DMS 273 (cell line): ENCODE data around the gene EPHA4.

Experiments used
- DNase-seq: peaks from one replicate; lab custom pipeline; 2025; ENCODE audit not compliant: unreplicated experiment; lab: John Stamatoyannopoulos, UW

The EPHA4 gene

DNA sequence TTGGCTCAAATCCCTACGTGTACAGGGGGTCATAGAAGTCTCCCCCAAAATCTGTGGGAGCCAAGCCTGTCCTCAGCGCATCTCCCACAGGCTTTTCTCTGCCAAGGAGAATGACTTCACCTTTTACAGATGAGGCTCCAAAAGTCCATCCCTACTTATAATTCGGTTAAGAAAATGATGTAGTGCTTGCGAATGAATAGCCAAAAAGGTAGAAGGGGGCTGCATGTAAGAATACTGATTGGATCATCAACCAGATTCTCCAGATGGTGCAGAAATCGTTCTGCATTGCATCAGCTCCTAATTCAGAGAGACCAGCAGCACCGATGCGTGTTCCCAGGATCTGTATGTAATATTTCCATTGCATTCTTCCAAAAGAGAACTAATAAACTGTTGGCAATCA, 91.9 kb downstream of the EPHA4 start:
- peak; percentile 25 for DNase-seq

DNA sequence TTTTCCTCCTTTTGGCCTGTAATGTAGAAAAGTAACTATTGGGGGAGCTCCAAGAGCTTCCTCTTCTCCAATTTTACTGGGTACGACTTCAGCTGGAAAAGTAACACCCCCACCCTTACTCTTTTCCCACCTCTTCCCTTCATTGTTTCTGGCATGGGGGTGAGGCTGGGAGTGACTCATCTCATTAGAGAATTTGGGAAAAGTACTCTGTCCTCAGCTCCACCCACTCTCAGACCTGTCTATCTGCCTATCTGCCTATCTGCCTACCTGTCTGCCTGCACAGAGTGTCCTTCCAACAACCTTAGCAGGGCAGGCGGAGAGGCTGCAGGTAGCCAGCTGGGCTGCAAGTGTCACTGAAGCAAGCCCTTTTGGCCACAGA, 93.6 kb downstream of the EPHA4 start:
- no peak for DNase-seq

DNA sequence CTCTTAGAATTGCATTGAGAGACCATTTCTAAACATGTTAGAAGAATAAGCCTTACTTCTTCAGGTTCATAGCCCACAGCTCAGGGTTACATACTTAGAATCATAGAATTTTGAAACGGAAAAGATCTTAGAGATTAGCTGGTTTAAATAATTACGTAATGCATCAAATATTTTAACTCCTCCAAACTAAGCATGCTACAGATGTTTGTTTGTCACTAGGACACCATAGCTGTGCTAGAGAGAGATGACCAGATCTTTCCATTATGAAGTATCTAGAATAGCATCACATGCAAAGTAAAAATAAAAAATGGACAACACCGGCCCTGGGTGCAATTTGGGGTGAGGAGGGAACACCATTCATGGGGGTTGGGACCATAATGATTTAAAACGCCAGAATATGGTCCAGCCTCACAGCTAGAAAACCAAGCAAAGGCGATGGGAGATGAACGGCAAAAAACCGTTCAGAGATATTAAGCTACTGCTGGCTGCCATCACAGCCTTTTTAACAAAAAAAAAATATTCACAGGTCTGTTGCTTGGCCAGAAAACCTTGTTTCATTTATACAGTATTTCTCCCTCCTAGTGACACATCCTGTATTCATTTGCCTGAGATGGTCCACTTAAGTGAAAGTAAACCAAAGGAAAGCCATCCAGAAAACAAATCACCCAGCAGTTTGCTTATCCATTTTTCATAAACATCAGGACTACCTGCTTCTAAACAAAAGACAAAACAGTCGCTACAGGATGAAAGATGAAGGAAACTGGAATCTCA, 94.2 kb downstream of the EPHA4 start:
- DNase-seq, result no peak

DNA sequence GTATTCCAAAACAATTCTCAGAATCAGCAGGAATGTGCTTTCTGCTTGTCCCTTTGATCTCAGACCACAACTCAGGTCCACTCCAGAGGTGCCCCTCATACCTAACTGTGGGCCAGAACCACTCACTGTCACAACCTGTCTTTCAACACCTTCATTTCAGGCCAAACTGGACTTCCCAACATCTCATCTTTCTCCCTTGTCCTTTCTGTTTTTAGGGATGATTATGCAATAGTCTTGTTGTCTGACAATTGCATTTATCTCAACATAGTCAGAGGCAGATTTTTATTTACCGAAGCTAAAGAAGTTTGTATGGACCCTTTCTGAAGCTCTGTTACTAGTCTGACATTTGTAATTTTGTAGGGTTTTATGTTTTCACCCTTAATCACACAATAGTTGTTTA, 95.9 kb downstream of the EPHA4 start:
- DNase-seq, result no peak

DNA sequence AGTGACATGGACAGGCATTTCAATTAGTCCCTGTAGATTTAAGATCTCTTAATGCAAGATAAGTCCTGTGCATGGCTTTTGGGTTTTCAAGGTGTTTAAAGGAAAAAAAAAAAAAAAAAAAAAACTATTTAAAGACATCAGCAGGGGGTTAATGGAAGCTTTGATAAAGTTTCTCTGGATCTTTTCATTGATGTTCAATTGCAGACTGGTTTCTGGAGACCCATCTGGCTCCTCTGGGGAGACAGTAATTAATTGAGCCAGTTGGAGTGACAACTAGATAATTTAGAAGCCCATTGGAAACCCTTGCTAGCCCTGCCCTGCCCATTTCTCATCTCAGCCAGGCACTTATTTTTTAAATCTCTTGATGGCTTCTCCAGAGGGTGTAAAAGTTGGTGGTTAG, 98.7 kb downstream of the EPHA4 start:
- DNase-seq, result peak; percentile 30

DNA sequence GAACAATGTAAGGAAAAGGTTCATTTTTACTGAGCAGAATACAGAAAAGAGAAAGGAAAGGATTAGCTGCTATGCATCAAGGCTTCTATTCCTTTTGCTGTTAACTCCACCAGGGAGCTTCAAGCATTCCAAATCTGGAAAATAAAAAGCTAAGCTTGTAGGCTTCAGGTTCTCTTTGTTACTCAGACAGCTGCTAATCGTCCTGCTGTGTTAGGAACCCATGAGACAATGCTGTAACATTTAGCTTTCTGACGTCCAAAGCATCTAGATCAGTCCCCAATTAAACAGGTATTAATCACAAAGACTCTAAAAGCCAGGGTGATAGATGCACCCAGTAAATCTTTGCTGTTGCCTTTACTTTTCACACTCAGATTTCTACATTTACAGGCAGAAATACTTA, 103.8 kb downstream of the EPHA4 start:
- no peak for DNase-seq

DNA sequence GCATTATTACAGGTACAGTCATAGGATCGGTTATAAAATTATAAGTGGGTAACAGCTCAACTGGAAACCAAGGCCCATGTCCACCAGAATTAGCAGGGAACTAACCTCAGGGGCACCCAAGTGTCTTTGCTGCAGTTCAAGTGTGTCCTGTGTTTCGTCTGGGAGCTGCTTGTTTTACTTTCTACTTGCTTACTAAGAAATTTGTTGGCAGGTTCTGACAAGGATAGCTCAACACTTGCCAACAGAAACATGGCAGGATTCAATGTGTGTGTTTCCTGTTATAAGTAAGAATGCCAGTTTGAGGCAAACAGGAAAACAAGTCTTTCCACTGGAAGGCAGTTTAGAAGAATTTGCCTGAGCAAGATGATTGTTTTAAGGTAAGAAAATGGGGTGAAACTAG, 104.5 kb downstream of the EPHA4 start:
- DNase-seq, result no peak

DNA sequence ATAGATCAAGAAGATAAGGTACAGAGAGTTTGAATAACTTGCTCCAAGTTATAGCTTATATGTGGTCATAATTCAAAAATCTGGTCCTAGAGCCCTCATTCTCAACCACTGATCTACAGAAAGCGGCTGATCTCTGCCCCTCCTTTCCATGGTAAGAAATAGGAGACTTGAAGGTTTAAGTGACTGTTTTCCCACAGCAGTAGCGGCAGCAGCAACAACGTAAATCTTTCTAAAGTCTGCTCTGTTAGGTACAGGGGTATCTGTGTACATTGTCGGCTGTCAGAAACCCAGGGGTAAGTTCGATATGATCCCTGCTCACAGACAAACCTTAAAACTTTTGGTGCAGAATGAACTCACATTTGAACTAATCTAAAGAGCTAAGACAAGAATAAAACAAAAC, 105.4 kb downstream of the EPHA4 start:
- DNase-seq, result no peak

DNA sequence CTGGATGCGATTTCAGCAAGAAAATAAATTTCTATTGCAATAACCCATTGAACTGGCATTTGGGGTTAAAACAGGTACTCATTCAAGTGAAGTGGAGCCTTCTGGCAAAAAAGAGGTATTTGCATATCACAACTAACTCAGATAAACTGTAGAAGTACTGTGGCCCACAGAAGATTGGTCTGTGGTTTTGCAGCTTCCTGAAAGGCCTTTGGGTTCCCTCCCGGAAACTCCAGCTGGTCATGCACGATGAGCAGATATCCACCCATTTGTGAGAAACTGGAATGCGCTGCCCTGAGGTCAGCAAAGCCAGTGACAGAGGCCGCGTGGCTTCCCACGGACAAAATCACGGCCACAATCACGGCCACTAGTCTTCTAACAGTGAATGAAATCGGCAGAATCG, 106.3 kb downstream of the EPHA4 start:
- no peak for DNase-seq

DNA sequence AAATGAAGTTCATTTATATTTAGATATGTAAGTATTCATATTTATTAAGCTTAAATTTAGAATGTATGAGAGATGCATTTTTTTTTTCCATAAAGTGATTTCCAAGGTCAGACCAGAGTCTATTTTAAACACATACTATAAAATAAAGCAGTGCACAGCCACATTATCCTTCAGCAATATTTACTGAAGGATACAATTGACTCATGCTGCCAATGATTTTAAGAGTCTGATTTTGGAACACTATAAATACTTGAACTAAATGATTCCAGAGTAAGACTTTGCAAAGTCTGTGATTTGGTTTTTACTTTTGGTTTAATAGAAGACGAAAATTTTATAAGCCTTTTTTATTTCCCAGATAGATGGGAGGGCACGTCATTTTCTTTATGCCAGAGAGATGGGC, 107.1 kb downstream of the EPHA4 start:
- DNase-seq, result no peak

DNA sequence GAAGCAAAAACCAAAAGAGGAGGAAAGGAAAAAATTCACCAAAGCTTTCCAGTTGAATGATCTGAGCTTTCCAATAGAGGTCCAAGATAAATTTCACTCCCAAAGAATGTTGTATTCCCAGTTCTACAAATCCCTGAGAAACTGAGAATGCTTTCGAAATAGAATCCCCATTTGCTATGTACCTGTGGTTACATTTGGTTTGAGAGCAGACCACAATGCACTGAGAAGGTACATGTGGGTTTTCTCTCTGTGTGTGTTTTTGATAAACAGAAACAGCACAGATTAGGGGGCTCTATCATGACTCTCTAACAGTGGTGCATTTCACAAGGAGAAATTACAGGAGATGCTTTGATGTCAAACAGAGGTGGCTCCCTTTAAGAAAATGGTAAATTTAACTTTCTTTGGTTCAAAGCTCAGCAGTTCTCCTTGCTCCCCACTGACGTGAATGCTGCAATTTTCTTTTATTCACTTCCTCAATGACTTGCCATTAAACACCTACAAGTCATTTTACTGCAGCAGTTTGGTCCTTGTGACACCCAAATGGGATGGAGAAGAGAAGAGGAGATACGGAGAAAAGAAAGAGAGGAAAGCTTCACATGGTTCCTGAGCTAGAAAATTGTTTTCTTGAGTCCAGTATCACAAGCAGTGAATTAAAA, 108.7 kb downstream of the EPHA4 start:
- no peak for DNase-seq

DNA sequence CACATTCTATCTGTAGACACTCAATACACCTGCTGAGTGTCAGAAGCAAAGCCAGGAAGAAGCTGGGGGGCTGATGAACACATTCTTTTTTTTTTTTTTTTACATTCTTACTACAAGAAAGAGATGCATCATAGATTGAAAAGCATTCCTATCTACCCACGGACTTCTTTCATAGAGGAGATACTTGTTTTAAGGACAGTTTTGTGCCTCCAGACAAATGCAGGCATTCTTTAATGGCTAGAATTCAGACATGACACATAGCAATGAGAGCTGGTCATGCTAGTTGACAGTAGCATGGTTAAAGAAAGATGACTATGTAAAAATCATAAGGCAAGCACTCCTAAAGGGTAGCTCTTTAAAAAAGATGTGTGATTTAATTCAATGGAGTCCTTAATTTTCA, 110.2 kb downstream of the EPHA4 start:
- DNase-seq, result no peak

DNA sequence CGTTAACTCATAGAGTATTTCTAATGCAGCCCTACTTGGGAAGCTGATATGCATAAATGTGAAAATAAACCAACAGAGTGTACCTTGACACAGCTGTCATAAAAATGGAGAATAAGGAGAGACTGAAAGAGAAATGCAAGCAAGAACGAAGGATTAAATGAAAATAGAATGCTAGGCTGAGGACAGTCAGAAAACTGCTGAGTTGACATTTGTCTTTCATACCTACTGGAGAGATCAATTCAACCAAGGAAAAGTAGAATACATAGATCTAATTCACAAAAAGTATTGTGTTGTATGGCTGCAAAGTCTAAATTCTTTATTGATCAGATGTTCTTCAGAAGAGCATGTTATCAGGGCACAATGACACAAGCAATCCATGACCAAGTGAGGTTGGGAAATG, 112.0 kb downstream of the EPHA4 start:
- no peak for DNase-seq

DNA sequence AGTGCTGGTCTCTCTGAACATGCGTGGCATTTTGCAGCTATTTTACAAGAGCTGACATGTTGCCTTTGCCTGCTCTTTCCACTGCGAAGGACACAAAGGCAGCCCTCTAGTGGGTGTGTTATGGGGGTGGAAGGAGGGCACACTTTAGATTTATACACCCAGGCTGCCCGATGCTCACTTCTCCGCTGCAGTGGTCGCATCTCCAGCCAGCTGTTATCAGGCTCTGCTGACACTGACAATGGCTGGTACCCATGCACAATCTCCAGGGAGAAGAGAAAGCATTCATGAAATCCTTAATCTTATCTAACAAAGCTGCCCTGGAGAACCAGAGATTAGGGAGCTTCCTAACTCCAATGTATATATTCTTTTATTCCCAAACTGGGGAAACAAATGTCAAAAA, 113.5 kb downstream of the EPHA4 start:
- no peak for DNase-seq

DNA sequence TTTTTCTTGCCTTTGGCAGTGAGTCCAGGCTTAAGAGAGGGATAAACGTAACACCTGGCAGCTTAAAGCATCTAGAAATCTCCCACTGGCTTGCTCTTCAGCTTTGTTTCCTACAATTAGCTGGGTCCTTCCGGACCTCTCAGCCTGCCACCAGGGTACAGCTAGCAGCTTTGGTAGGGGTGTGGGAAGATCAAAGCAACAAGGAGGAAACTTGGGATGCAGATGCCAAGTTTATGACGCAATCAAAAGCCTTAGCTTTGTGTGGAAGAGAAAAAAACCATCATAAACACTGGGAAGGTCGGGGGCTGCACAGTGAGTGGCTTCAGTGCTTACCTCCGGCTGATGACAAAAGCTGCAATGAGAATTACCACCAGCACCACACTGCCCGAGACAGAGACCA, 116.9 kb downstream of the EPHA4 start:
- DNase-seq, result no peak

DNA sequence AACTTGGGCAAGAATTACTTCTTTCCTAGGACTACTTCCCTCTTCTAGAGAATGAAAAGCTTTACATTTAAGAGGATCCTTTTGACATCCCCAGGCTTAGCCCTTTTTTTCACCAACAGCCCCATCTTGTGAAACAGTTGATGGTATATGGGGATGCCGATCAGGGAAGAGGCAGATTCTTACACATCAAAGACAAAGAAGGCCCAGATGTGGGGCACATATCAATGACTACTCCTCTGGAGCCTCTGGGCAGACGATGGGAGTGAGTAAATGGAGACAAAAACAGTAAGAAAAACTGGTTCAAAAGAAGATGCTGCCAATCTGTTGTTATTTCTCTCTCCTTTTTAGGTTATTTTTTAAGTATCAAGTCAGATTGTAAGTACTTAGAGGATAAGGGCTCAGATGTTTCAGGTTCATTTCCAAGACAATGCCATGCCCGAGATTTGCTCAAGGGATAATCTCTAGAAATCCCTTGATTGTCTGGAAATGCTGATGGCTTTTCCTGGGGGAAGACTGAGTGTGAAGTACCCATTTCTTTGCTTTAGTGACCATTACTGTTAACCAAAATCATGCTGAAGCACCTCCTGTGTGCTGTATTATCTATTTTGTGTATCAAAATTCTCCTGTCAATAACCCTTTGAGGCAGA, 117.5 kb downstream of the EPHA4 start:
- DNase-seq, result no peak

DNA sequence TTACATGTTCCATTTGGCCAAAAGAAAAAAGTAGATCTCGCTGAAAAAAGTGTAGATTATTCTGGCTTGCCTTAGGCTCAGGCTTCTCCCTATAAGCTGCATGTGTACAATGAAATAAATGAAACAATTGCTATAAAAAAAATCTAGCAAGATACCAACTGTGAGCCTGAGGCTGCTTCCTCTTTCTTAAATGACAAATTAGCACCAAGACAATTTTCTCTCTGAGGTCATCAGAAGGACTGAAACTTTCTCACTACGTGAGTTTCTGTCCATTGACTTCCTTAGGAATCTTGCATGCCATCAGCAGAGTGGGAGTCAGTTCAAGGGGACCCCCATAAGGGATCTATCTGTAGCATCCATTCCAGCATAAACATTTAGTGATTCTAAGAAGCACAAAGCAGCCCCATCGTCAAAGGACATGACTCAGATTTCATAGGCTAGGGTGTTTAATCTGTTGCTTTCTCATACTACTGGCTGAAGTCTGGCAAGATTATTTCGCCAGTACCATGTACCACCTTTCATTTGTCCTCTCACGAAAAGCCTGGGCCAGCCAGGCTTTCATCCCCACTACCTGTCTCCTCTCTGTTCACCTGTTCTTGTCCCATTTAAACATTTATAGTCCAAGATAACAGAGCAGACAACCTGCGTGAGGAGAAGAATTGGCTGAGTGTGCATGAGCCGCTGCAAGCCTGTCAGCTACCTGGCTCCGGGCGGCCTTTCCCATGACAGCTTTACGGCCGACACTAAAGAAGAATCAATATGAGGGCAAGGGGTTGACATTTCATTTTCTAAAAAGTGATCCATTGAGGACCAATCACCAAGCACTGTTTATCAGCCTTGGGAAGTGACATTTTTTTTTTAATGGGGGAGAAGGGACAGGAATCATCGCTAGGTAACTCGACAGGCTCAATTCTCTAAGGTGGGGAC, 120.0 kb downstream of the EPHA4 start:
- DNase-seq, result no peak

DNA sequence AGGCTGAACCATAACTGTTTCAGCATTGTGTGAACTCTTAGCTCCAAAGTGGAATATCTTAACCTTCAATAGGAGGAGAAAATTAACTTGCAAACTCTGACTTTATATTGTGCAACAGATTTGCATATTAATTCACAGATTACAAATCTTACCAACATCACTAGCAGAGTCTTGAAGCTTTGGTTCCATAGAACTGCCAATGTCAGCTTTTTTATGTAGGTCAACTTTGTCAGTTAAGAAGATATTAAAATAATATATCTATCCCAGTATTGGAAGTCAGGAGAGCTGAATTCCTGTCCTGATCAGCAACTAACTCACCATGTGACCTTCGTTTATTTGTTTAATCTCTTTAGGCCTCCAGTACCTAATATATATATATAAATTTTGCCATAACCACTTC, 121.8 kb downstream of the EPHA4 start:
- DNase-seq, result no peak

DNA sequence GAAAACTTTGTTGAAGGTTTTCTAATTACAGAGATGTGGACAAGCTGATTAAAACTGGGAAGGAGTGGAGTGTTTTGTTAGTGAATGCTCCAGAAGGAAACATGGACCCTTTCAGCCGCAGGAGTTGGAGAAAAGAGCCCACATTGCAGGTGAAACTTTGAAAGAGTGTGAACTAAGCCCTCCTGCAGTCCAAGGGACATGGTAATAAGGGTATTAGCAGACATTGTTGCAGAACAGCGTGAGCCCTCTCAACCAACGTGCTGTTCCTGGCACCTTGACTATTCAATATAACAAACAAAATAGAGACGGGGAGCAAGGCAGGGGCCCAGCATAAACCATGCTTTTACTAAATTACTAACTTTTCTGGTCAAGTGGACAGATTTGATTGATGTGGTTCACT, 122.7 kb downstream of the EPHA4 start:
- no peak for DNase-seq

DNA sequence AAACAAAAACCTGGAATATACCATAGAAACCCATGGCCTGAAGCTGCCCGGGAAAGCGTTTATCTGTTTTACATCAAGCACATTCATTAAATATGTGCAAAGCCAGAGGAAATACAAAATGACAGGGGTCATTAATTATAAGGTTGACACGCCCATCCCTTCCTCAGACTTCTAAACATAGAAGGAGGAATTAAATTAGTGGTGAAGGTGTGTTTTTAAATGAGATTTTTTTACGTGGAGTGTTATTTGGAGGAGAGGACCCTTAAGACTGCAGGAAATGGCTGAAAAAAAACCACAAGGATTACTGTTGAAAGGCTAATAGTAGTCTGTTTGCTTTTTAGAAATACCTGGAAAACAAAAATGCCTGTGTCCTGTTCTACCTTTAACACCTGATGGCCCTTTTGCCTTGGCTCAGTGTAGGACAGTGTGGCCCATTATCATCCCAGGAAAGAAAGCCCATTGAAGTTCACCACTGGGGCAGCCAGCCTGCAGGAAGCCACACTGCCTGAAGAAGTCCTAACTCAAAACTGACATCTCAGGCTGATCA, 123.2 kb downstream of the EPHA4 start:
- DNase-seq, result no peak
